ENCODE results near the gene RTL10. TPM values are rescaled to one million over a fixed set of nuclear protein-coding genes. Genes with fewer than 3 reads are reported as not detected.

RTL10 gene
- total RNA-seq, 1 experiment from 2014 or later = 24.4 TPM

DNA sequence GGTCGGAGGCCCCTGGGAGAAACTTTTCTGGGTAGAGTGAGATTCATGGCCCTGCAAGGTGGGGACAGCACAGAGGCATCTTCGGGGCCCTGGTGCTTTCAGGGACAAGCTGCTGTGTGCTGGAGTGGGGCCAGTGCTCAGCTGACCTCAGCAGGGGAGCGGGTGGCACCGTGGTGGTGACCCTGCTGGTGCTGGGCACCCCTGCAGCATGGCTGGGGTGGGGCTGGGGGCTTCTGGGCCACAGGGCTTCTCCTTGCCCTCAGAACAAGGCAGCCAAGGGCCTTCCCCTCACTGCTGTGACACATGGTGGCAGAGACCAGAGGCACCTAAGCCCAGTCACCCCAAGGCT is 24.9 kb upstream of the RTL10 start:
- TF ChIP-seq, protein P1, sequence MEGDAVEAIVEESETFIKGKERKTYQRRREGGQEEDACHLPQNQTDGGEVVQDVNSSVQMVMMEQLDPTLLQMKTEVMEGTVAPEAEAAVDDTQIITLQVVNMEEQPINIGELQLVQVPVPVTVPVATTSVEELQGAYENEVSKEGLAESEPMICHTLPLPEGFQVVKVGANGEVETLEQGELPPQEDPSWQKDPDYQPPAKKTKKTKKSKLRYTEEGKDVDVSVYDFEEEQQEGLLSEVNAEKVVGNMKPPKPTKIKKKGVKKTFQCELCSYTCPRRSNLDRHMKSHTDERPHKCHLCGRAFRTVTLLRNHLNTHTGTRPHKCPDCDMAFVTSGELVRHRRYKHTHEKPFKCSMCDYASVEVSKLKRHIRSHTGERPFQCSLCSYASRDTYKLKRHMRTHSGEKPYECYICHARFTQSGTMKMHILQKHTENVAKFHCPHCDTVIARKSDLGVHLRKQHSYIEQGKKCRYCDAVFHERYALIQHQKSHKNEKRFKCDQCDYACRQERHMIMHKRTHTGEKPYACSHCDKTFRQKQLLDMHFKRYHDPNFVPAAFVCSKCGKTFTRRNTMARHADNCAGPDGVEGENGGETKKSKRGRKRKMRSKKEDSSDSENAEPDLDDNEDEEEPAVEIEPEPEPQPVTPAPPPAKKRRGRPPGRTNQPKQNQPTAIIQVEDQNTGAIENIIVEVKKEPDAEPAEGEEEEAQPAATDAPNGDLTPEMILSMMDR (conservative IDR thresholded peaks at IDR 0.05) = no peak
- H3K4me1 ChIP-seq (ENCODE audit: insufficient read depth, low read length) = peaks cover 2% of the 10 kb centered on the region; the same call in 1 of the 2 replicates
- peak overlapping the region; percentile 93 for H3K14ac ChIP-seq (ENCODE audit: insufficient read depth, low read length)
- H3K9me3 ChIP-seq (ENCODE audit: control insufficient read depth, low read depth, low read length) = no peaks in the 10 kb centered on the region
- WGBS (ENCODE audit: extremely low coverage, insufficient read length, low lambda C conversion rate) = no CpG with 5 or more reads among the region's 4 CpGs
- H4K5ac ChIP-seq (ENCODE audit: insufficient read length, low read depth, low read length) = peak overlapping the region; percentile 22
- Mint-ChIP-seq H3K4me3 (no peak overlapping the region), H3K27me3 (ENCODE audit: low read depth) (no peaks in the 10 kb centered on the region), H3K9me3 (no peaks in the 10 kb centered on the region), H3K36me3 (ENCODE audit: insufficient read depth in 1 of 3, low read depth in 3 of 3) (no peaks in the 10 kb centered on the region), H3K4me1 (peaks cover 31% of the 10 kb centered on the region in 2 experiments), H3K27ac (peak overlapping the region in 2 of 3 experiments; percentile 72 to 99; a peak in 2 of 7 replicates)
- no peak overlapping the region for H3K4me2 ChIP-seq (ENCODE audit: insufficient read depth, insufficient read length, low read length)
- no peaks in the 10 kb centered on the region for H3K23me2 ChIP-seq (ENCODE audit: insufficient read length, low read depth, low read length, poor library complexity, severe bottlenecking)
- peak overlapping the region; percentile 83 for H2BK12ac ChIP-seq (ENCODE audit: insufficient read length, low read depth, low read length)
- H4K8ac ChIP-seq (replicated peaks; ENCODE audit: insufficient read length, low read depth, low read length) = peak overlapping the region; percentile 2
- H2AFZ ChIP-seq (ENCODE audit: low read length) = no peak overlapping the region
- no peak overlapping the region for H2BK5ac ChIP-seq (ENCODE audit: insufficient read length, low read length)
- DNase-seq = peak; percentile 26
- no peak overlapping the region for H2BK120ac ChIP-seq (ENCODE audit: low read depth, low read length, poor library complexity, severe bottlenecking)
- H3K23ac ChIP-seq (ENCODE audit: insufficient read length, low read depth, low read length) = no peak overlapping the region
- no peaks in the 10 kb centered on the region for H3K79me1 ChIP-seq (ENCODE audit: insufficient read depth, low read depth, low read length, poor library complexity, severe bottlenecking)
- peak overlapping the region; percentile 72 for H2AK5ac ChIP-seq (ENCODE audit: insufficient read length, low read length)
- H3K18ac ChIP-seq (ENCODE audit: insufficient read length, low read depth, low read length) = peak overlapping the region; percentile 96
- H3K9ac ChIP-seq (ENCODE audit: extremely low read depth, insufficient read length, low read length) = no peak overlapping the region
- no peak overlapping the region for H2BK20ac ChIP-seq (ENCODE audit: low read depth, low read length, poor library complexity, severe bottlenecking)
- no peaks in the 10 kb centered on the region; the same call in 1 of the 2 replicates for H3K79me2 ChIP-seq (ENCODE audit: insufficient read depth, low read length)
- H3T11ph ChIP-seq (ENCODE audit: low read length) = no peak overlapping the region
- no peaks in the 10 kb centered on the region for H4K20me1 ChIP-seq (ENCODE audit: control insufficient read depth, insufficient read depth, insufficient read length)
- no peak overlapping the region for H2BK15ac ChIP-seq (ENCODE audit: low read depth, low read length)
- no peak overlapping the region for H3K56ac ChIP-seq (ENCODE audit: insufficient read length, low read depth, low read length)
- H4K91ac ChIP-seq (ENCODE audit: insufficient read length, low read depth, low read length) = peak overlapping the region; percentile 94
- no peaks in the 10 kb centered on the region for H3K27me3 ChIP-seq (ENCODE audit: insufficient read depth, low read length)
- peak overlapping the region; percentile 76 for H3K4ac ChIP-seq (ENCODE audit: low read depth, low read length)
- H3K27ac ChIP-seq (ENCODE audit: insufficient read length, low read depth, low read length) = no peak overlapping the region

Data from H9 (cell line).